Activated effector memory CD4-positive, alpha-beta T cell treated with anti-CD3 and anti-CD28 coated beads, Interleukin-2, amount 50 U/mL, for 16 hours (primary cell): ENCODE data around the gene NAPA.

ENCODE experiments used
- DNase-seq: peaks from one replicate; pipeline ENCODE4 v3.0.0-alpha.2; 2020

Gene NAPA

GRCh38 chr19:47485210-47485609 is 29.7 kb downstream of the NAPA start:
- no peak for DNase-seq

DNA sequence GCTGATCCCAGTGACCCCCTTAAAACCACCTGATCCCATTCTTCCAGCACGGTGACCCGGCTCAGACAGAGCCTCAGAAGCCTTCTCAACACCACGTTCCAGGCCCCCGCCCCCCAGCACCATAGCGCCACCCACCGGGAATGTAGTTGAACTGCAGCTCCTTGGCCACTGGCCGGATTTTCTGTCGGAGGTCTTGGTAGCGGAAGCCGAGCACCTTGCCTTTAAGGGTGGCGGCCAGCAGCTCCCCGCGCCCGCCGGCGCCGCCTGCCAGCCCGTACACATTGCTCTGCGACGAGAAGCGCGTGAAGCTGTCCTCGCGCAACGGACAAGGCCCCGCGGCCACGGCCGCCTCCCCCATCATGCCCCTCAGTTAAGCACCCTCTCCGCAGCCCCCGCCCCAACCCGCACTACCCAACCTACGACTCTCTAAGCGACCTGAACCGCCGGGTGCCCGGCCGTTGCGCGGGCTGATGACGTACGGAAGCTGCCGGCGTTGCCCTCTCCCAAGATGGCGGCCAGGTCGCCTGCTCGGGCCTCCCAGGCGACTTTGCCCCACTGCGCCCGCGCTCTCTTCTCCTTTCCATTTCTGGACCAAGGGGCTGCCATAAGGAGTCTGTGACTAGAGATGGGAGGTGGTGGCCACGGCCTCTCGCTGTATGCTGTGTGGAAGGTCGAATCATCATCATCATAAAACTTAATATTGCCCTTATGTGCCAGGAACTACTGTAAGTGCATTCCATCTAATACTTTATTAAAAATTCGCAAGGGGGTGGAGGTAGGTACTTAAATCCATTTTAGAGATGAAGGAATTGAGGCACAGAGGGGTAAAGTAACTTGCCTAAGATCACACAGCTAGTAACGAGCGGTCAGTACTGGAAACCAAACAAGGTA is 30.8 kb downstream of the NAPA start, which contains the start of gene KPTN:
KPTN (minus strand) TSS at position 420 of the 891 bp plus-strand sequence; CDS start at position 361, 59 bp downstream.
- DNase-seq, result peak; percentile 96

- no peak for DNase-seq
Measured at GRCh38 chr19:47483200-47483599, 31.7 kb downstream of the NAPA start.

DNA sequence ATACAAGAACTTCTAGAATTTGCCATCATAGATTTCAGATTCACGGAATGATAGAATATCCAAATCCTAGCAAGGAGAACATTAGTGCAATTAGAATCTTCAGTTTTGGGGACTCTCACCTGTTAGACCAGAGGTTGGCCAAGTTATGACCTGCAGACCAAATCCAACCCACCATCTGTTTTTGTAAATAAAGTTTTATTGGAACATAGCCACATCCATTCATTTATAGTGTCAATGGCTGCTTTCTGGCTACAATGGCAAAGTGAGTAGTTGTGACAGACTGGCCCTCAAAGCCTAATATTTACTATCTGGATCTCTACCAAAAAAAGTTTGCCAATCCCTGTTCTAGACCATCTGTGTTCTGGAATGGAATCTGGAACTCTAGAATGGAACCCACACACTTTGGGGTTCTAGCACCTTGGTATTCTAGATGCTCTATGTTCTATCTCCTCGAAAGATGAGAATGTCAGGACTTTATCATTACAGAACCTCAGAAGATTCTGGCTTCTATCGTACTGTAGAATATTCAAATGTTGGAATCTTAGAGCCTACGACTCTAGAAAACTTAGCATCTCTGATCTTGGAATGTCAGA is 33.3 kb downstream of the NAPA start:
- no peak for DNase-seq

GRCh38 chr19:47480658-47481057 is 34.2 kb downstream of the NAPA start:
- DNase-seq, result no peak

GRCh38 chr19:47479701-47480503 is 35.0 kb downstream of the NAPA start:
- DNase-seq, result no peak

DNA sequence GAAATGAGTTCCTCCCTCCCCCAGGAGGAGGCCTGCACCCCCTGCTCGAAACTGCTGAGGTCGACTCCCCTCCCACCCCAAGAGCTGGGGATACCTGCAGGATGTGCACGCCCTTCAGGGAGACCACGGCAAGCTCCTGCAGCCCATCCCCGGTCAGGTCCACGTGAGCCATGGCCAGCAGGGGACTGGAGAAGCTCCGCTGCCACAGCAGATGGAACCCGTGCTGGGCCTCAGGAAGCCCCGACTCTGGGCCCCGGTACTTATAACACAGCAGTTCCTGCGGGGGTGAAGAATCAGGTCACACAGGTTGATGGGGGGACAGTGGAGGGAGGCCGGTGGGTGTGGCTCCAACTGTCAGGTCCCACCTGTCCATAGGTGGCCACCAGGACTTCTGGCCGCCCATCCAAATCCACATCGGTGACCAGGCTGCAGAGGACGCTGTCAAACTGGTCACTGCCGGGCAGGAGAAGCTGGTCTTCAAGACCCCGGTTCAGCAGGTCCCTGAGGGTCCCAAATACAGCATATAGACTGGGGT is 38.4 kb downstream of the NAPA start:
- no peak for DNase-seq

GRCh38 chr19:47475465-47475864 is 39.4 kb downstream of the NAPA start:
- no peak for DNase-seq

GRCh38 chr19:47473336-47473735 is 41.5 kb downstream of the NAPA start:
- no peak for DNase-seq

DNA sequence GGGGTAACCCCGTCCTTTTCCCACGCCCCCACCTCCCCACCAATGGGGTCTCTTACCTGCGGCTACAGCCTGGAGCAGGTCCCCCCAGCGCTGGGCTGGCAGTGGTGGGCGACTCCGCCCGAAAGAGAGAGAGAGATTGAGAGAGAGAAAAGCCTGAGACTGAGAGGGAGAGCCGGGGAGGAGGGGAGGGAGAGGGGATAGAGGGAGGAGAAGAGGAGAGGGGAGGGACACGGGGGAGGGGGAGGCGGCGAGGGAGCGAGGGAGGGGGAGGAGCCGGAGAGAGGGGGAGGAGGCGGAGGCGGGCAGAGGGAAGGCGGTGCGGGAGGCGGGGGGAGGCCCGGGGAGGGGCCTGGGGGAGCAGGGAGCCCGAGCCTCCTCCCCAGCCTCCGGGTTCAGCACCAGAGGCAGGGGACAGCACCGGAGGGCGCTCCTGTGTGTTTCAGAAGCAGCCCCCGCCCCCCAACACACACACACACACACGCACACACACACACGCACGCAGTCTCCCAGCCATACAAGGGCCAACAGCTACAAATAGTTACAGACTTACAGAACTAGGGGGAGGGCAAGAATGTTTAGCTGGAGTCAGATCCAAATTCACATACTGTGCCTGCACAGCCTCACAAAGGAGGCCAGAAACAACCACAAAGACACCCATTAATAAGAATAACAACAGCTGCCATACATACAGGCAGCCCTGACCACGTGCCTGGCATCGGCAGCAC is 43.0 kb downstream of the NAPA start, which contains the start of gene SLC8A2:
SLC8A2 (minus strand) TSS at position 161 of the 725 bp plus-strand sequence. CDS start 5,490 bp downstream, outside the sequence.
- peak; percentile 83 for DNase-seq

GRCh38 chr19:47471381-47471732 is 43.5 kb downstream of the NAPA start:
- DNase-seq, result no peak

DNA sequence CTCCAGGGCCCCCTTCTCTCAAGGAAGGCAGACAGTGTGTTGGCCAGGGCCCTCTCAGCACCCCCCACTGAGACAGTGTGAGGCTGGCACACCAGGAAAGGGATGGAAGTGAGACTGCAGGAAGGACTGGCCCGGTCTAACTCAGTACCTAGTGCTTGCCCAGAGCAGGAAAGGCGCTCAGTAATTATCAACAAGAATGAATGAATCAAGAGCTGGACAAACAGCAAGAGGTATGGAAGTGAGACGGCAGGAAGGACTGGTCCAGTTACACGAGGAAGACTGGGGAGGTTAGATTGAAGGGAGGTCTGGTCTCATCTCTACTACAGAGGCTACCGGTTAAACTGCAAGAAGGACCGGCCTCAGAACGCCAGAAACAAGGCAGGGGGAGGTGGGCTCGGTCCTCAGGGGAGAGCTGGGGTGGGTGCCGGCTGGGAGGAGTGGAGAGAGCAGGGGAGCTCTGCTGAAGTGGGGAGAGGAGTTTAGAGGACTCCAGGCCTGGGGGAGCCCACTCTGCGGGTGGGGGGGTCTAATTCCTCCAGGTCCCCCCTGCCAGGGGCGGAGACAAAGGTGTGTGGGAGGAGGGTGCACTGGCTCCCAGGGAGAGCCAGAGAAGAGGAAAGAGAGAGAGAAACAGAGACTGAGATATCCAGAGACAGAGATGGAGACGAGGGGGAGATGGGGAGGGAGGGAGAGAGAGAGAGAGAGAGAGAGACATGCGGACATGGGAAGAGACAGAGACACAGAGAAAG is 44.2 kb downstream of the NAPA start:
- no peak for DNase-seq

DNA sequence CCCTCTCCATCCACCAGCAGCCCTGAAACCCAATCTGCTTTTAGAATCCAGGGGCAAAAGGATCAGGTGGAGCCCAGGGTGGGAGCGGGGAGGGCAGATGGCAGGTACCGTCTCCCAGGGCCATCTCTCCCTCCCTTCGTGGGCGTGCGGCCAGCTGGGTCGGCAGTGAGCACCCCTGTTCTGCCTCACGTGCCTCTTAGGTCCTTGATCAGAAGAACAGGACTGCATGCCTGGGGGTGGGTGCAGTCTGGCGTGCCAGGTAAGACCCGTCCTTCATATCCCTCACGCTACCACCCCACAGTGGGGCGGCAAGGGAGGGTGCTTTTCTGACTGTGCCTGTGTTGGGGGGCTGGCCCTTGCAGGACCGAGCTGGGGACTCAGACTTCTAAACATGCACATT is 45.1 kb downstream of the NAPA start:
- DNase-seq, result no peak

DNA sequence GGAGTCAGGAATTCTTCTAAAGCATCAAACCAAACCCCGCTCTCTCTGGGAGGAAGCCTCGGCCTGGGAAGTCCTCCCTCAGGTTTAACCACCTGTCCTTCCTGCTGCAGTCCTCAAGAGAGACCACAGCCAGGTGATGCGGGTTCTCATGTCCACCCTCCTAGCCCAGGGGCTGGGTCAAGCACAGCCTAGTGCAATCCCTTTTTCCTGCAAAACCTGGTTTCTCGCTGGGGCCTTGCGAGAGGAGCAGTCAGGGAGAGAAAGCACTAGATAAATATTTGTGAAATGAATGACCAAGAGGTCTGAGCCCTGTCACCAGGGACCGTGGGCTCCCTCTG is 45.5 kb downstream of the NAPA start:
- DNase-seq, result no peak

GRCh38 chr19:47467914-47468313 is 46.9 kb downstream of the NAPA start:
- DNase-seq, result no peak

DNA sequence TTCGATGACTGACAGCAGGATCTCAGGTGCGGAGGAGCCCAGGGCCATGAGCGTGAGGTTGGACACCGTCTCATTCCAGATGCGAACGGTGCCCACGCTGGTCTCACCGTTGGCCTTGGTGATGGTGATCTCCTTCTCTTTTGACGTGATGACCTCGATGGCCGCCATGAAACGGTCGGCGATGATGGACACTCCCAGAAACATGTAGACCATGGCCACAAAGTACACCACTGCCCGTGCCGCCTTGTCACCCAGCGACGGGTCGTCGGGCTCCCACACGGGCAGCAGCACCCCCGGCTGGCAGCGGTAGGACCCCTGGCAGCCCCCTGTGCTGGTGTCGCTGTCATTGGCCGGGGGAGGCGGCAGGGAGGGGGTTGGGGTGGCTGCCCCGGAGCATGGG is 48.9 kb downstream of the NAPA start:
- DNase-seq, result no peak

GRCh38 chr19:47464675-47465419 is 50.0 kb downstream of the NAPA start:
- DNase-seq, result no peak

GRCh38 chr19:47461876-47462275 is 53.0 kb downstream of the NAPA start:
- DNase-seq, result no peak

DNA sequence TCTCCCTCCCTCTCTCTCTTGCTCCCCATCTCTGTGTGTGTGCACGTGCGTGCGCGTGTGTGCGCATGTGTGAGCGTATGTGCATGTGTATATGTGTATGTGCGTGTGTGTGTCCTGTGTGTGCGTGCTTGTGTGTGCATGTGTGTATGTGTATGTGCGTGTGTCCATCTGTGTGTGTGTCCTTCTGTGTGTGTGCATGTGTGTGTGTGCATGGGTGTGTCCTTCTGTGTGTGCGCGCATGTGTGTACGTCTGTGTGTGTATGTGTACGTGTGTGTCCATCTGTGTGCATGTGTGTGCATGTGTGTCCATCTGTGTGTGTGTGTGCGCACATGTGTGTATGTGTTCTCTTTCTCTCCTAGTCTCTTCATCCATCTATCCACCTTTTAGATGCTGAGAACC is 55.4 kb downstream of the NAPA start:
- no peak for DNase-seq

DNA sequence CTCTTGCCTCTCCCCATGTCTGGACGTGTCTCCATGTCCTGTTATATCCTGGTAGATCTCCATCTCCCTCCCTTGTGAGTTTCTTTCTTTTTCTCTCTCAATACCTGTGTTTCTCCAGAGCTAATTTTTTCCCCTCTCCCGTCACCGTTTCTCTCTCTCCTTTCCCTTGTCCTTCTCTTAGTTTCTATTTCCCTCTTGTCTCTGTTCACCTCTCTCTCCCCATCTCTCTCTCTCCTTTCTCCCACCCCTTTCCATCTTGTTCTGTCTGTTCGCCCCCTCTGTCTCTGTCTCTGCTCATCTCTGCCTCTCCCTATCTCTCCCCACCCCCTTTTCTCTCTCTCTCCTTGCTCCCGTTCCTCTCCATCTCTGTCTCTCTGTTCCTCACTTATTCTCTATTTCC is 56.2 kb downstream of the NAPA start:
- DNase-seq, result no peak
